ENCODE results near the gene KCP. TPM values are rescaled to one million over a fixed set of nuclear protein-coding genes. Genes with fewer than 3 reads are reported as not detected.

KCP gene
- total RNA-seq, 1 experiment from 2014 or later: 1.6 TPM

- Histone ChIP-seq H3K27ac (ENCODE audit: low read depth, low read length) (no peak overlapping the region), H3K27me3 (ENCODE audit: insufficient read depth, low read length) (peaks cover 12% of the 10 kb centered on the region; the same call in 1 of the 2 replicates), H3K36me3 (ENCODE audit: control insufficient read depth in 1 of 2, insufficient read depth in 2 of 2, low read length in 2 of 2) (no peaks in the 10 kb centered on the region), H3K9me3 (ENCODE audit: control insufficient read depth in 1 of 2, insufficient read depth in 1 of 2, low read depth in 1 of 2, low read length in 2 of 2) (no peaks in the 10 kb centered on the region), H3K79me2 (ENCODE audit: insufficient read depth, low read length) (no peaks in the 10 kb centered on the region), H3K4me3 (replicated peaks in 1 of 2; ENCODE audit: low read depth in 1 of 2, low read length in 2 of 2) (no peak overlapping the region), H3K4me1 (ENCODE audit: control insufficient read depth in 1 of 2, insufficient read depth in 2 of 2, low read length in 2 of 2) (no peaks in the 10 kb centered on the region), H3K4me2 (ENCODE audit: low read length) (no peak overlapping the region), H4K20me1 (ENCODE audit: insufficient read depth) (no peaks in the 10 kb centered on the region), H3K9ac (ENCODE audit: low read length) (no peak overlapping the region), H2AFZ (ENCODE audit: low read depth, low read length, poor library complexity, severe bottlenecking) (no peak overlapping the region), H3K9me2 (ENCODE audit: insufficient read depth) (no peaks in the 10 kb centered on the region)
- BruUV-seq (replicated peaks): no TSS peak
- ChIA-PET POLR2A (no interaction called here), RAD21 (ENCODE audit: low non-redundant PET in 1 of 2, low total read pairs in 2 of 2, uncharacterized antibody in 2 of 2, unreplicated experiment in 2 of 2) (no interaction called here), CTCF (interaction anchor here (0.7 kb wide), 1 partner anchor 168 kb away, joined by 3 read pairs; no protein-coding TSS in a partner anchor)
- TF ChIP-seq ATF3 (IDR thresholded peaks at IDR 0.05) (no peak), POLR2A (IDR thresholded peaks at IDR 0.05; ENCODE audit: borderline replicate concordance, extremely low read depth, insufficient read depth, insufficient read length) (no peak), EZH2phosphoT487 (IDR thresholded peaks at IDR 0.05; ENCODE audit: borderline replicate concordance) (no peak), MAX (IDR thresholded peaks at IDR 0.05) (no peak), POLR2AphosphoS5 (IDR thresholded peaks at IDR 0.05; ENCODE audit: low read depth, low read length) (no peak), ZFX (IDR thresholded peaks at IDR 0.05) (no peak), FOSL1 (IDR thresholded peaks at IDR 0.05; ENCODE audit: low read depth) (no peak), EGR1 (IDR thresholded peaks at IDR 0.05; ENCODE audit: low read depth) (no peak), ELF1 (IDR thresholded peaks at IDR 0.05; ENCODE audit: borderline replicate concordance, low read depth) (no peak), SP1 (IDR thresholded peaks at IDR 0.05; ENCODE audit: low read depth) (no peak), CBX3 (IDR thresholded peaks at IDR 0.05; ENCODE audit: low read depth) (no peak), CEBPB (IDR thresholded peaks at IDR 0.05; ENCODE audit: low read depth) (no peak), SRF (IDR thresholded peaks at IDR 0.05; ENCODE audit: low read depth) (no peak), RAD21 (IDR thresholded peaks at IDR 0.05; ENCODE audit: low read depth) (no peak), ZNF274 (IDR thresholded peaks at IDR 0.05; ENCODE audit: low read depth, low read length) (no peak), SIN3A (IDR thresholded peaks at IDR 0.05; ENCODE audit: low read depth) (no peak), JUND (IDR thresholded peaks at IDR 0.05) (no peak), EZH2 (IDR thresholded peaks at IDR 0.05) (no peak)
- TF ChIP-seq, protein P1, sequence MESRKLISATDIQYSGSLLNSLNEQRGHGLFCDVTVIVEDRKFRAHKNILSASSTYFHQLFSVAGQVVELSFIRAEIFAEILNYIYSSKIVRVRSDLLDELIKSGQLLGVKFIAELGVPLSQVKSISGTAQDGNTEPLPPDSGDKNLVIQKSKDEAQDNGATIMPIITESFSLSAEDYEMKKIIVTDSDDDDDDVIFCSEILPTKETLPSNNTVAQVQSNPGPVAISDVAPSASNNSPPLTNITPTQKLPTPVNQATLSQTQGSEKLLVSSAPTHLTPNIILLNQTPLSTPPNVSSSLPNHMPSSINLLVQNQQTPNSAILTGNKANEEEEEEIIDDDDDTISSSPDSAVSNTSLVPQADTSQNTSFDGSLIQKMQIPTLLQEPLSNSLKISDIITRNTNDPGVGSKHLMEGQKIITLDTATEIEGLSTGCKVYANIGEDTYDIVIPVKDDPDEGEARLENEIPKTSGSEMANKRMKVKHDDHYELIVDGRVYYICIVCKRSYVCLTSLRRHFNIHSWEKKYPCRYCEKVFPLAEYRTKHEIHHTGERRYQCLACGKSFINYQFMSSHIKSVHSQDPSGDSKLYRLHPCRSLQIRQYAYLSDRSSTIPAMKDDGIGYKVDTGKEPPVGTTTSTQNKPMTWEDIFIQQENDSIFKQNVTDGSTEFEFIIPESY (IDR thresholded peaks at IDR 0.05; ENCODE audit: extremely low read depth, insufficient replicate concordance, low read length): no peak
- TF ChIP-seq, protein P2, sequence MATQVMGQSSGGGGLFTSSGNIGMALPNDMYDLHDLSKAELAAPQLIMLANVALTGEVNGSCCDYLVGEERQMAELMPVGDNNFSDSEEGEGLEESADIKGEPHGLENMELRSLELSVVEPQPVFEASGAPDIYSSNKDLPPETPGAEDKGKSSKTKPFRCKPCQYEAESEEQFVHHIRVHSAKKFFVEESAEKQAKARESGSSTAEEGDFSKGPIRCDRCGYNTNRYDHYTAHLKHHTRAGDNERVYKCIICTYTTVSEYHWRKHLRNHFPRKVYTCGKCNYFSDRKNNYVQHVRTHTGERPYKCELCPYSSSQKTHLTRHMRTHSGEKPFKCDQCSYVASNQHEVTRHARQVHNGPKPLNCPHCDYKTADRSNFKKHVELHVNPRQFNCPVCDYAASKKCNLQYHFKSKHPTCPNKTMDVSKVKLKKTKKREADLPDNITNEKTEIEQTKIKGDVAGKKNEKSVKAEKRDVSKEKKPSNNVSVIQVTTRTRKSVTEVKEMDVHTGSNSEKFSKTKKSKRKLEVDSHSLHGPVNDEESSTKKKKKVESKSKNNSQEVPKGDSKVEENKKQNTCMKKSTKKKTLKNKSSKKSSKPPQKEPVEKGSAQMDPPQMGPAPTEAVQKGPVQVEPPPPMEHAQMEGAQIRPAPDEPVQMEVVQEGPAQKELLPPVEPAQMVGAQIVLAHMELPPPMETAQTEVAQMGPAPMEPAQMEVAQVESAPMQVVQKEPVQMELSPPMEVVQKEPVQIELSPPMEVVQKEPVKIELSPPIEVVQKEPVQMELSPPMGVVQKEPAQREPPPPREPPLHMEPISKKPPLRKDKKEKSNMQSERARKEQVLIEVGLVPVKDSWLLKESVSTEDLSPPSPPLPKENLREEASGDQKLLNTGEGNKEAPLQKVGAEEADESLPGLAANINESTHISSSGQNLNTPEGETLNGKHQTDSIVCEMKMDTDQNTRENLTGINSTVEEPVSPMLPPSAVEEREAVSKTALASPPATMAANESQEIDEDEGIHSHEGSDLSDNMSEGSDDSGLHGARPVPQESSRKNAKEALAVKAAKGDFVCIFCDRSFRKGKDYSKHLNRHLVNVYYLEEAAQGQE (IDR thresholded peaks at IDR 0.05; ENCODE audit: low read depth): no peak
- intact Hi-C loops (cut with micrococcal nuclease): no loop called here
- ATAC-seq (no peak), DNase-seq (ENCODE audit: low read depth, low spot score) (no peak)
These were observed 12.9 kb upstream of the KCP start for GRCh38 chr7:128923411-128923800.

All from HCT116 (cell line).